T-cell (primary cell): ENCODE results near the gene ASS1. TPM values are rescaled to one million over a fixed set of nuclear protein-coding genes. Genes with fewer than 3 reads are reported as not detected.

ENCODE experiments used
- ATAC-seq, 4 experiments: fragments of 200-7000 bp in 3 of 4; fragments of 150-1000 bp in 1 of 4; cut with Tn5 transposase; replicated peaks in 1 of 4; 1 replicate in 3 of 4; 2 replicates in 1 of 4; pipeline ENCODE4 v1.10.0; 2021; ENCODE audit warnings: moderate library complexity in 3 of 4, mild to moderate bottlenecking in 2 of 4, moderate number of reproducible peaks in 1 of 4
- CTCF ChIA-PET, 2 donors: fragments of 300-600 bp; sonication (Branson Sonifier 250); formaldehyde crosslinking; loops; one replicate each; lab custom pipeline; 2022; ENCODE audit warnings: antibody characterized with exemption in 2 of 2; lab: Charles Lee
- POLR2A ChIA-PET, 2 donors: fragments of 300-600 bp; sonication (Branson Sonifier 250); formaldehyde crosslinking; loops; one replicate each; lab custom pipeline; 2022; ENCODE audit warnings: antibody characterized with exemption in 2 of 2; lab: Charles Lee
- DNase-seq, 35 experiments: peaks; one replicate each; pipeline versions ENCODE4 v3.0.0 to v3.0.0-alpha.2; 2013 to 2023
- H3K27ac ChIP-seq: one replicate; pipeline ENCODE4 v1.5.1; 2013; ENCODE audit warnings: low read length
- H3K27me3 ChIP-seq, 2 experiments: replicated peaks in 1 of 2; 1 replicate in 1 of 2; 2 replicates in 1 of 2; pipeline versions ENCODE4 v1.6.1 to v1.7.0; 2013; ENCODE audit warnings: low read length in 1 of 2, mixed read lengths in 1 of 2; ENCODE audit not compliant: control insufficient read depth in 2 of 2, insufficient read depth in 2 of 2; ENCODE audit errors: extremely low read depth in 1 of 2
- H3K36me3 ChIP-seq, 2 donors: 1 replicate in 1 of 2; 2 replicates in 1 of 2; pipeline versions ENCODE4 v1.6.1 to v1.7.0; 2013; ENCODE audit warnings: low read length in 1 of 2; ENCODE audit not compliant: control insufficient read depth in 2 of 2, insufficient read depth in 1 of 2; ENCODE audit errors: extremely low read depth in 1 of 2
- H3K4me1 ChIP-seq, 2 experiments: 1 replicate in 1 of 2; 2 replicates in 1 of 2; pipeline versions ENCODE4 v1.6.1 to v1.7.0; 2013; ENCODE audit warnings: low read length in 2 of 2, mixed read lengths in 1 of 2; ENCODE audit not compliant: insufficient read depth in 2 of 2, control insufficient read depth in 1 of 2; ENCODE audit errors: extremely low read depth in 1 of 2
- H3K4me3 ChIP-seq, 2 donors: 1 replicate in 1 of 2; 2 replicates in 1 of 2; pipeline versions ENCODE4 v1.5.1 to v1.7.0; 2013; ENCODE audit warnings: mild to moderate bottlenecking in 2 of 2, low read length in 1 of 2, moderate library complexity in 1 of 2; ENCODE audit not compliant: control insufficient read depth in 1 of 2; ENCODE audit errors: extremely low read depth in 1 of 2
- H3K9me3 ChIP-seq: 2 replicates; pipeline ENCODE4 v1.7.0; 2013
- H3K27ac Mint-ChIP-seq, 2 donors: one replicate each; pipeline ENCODE4 v1.8.0; 2020 to 2021; ENCODE audit warnings: mild to moderate bottlenecking in 2 of 2, mixed read lengths in 2 of 2
- H3K27me3 Mint-ChIP-seq, 2 donors: one replicate each; pipeline ENCODE4 v1.8.0; 2021 to 2022; ENCODE audit warnings: mixed read lengths in 2 of 2
- H3K36me3 Mint-ChIP-seq: one replicate; pipeline ENCODE4 v1.8.0; 2021; ENCODE audit warnings: mixed read lengths
- H3K4me1 Mint-ChIP-seq, 3 donors: one replicate each; pipeline ENCODE4 v1.8.0; 2020 to 2022; ENCODE audit warnings: mixed read lengths in 3 of 3, mild to moderate bottlenecking in 1 of 3
- H3K4me3 Mint-ChIP-seq, 3 donors: one replicate each; pipeline ENCODE4 v1.8.0; 2020 to 2022; ENCODE audit warnings: mild to moderate bottlenecking in 3 of 3, mixed read lengths in 3 of 3, moderate library complexity in 3 of 3
- H3K9me3 Mint-ChIP-seq, 3 donors: one replicate each; pipeline ENCODE4 v1.8.0; 2020 to 2022; ENCODE audit warnings: mixed read lengths in 3 of 3
- WGBS: methylation state at CpG from one replicate; pipeline ENCODE4 v1.1.5; 2013; ENCODE audit warnings: missing lambda C conversion rate; ENCODE audit not compliant: insufficient coverage; 5-methylcytosine and 5-hydroxymethylcytosine counted together
- total RNA-seq, 35 experiments: library from RNA in 6 of 35; stranded (reverse) in 6 of 35; fragments of 120-200 nt in 1 of 35; gene quantifications; one replicate each; pipeline versions ENCODE4 v1.2.1 to v1.2.4 and lab custom pipeline; 2013 to 2026

The ASS1 gene
- total RNA-seq, 5 donors from 2014 or later (not counting 1 experiment from before 2014, with no cell fraction given) = 0.92 to 2.1 (median 1.2) TPM; not detected in 2

DNA sequence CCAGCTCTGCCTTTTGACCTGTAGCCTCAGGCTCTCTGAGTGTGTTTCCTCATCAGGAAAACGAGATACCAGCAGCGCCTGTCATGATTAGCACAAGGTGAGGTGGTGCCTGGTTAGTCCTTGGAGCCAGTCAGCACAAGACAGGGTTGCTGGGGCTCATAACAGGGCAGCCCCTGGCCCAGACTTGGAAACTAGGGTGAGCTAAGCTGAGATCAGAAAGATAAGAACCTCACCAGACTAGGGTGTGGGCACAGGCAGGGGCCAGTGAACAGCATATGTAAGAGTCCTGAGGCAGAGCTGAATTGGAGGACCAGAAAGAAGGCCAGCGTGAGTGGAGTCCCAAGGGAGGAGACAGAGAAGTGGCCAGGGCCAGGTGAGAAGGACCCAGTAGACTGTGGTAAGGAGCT lies 91.9 kb downstream of the ASS1 start:
- Histone ChIP-seq H3K4me1 (no peaks in the 10 kb centered on the region), H3K36me3 (no peaks in the 10 kb centered on the region), H3K4me3 (no peak overlapping the region), H3K9me3 (no peaks in the 10 kb centered on the region), H3K27me3 (peaks cover 0 to 75% of the 10 kb centered on the region in 2 experiments), H3K27ac (no peak overlapping the region)
- peak overlapping the region in 1 of 2 donors; percentile 58 for H3K27ac Mint-ChIP-seq
- ATAC-seq = no peak
- H3K27me3 Mint-ChIP-seq = peaks cover 51 to 82% of the 10 kb centered on the region in 2 donors
- H3K36me3 Mint-ChIP-seq = peaks cover 4% of the 10 kb centered on the region
- 68% methylated on average over 3 of the region's 3 CpGs for WGBS
- no peak for DNase-seq
- CTCF ChIA-PET = no interaction called here
- POLR2A ChIA-PET = no interaction called here
- H3K9me3 Mint-ChIP-seq = no peaks in the 10 kb centered on the region
- no peak overlapping the region for H3K4me3 Mint-ChIP-seq
- peaks cover 13 to 17% (median 14%) of the 10 kb centered on the region in 3 donors for H3K4me1 Mint-ChIP-seq

DNA sequence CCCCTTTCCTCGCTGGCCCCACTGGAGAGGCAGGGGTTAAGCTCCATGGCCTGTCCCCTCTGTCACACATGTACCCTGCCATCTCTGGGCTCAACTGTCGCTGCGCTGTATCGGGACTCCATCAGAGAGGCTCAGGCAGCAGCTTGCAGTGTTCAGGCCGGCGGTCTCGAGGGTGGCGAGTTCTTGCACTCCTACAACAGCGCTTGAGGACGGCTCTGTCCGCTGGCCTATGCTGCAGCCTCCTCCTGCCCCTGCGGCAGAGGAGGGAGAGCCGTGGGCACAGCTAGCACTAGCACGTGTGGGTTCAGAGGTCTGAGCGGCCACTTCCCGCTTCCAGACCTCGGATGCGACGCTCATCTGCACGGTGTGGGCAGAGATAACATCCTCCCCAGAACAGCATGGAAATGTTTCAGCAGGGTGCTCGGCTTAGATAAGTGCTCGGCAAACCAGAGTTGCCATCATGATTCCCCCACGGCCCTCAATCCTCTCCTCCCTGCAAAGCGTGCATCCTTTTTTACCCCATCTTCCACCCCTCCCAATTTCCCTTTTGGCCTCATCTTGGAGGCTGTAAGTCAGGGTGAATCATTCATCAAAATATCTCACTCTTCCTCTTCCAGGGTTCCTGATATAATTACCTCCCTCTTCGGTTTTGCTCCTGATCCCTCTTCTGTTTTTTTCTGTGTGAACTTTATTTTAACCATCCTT lies 92.7 kb downstream of the ASS1 start:
- no peak for DNase-seq
- H3K4me1 ChIP-seq = no peaks in the 10 kb centered on the region
- no peaks in the 10 kb centered on the region for H3K9me3 Mint-ChIP-seq
- no peak overlapping the region for H3K27ac ChIP-seq
- peaks cover 4% of the 10 kb centered on the region for H3K36me3 Mint-ChIP-seq
- 7% methylated on average over 24 of the region's 25 CpGs for WGBS
- no peaks in the 10 kb centered on the region for H3K9me3 ChIP-seq
- H3K4me3 ChIP-seq = no peak overlapping the region
- H3K36me3 ChIP-seq = no peaks in the 10 kb centered on the region
- no peak overlapping the region for H3K4me3 Mint-ChIP-seq
- no peak overlapping the region for H3K27ac Mint-ChIP-seq
- H3K27me3 ChIP-seq = peaks cover 0 to 78% of the 10 kb centered on the region in 2 experiments
- CTCF ChIA-PET = no interaction called here
- peaks cover 13 to 17% (median 14%) of the 10 kb centered on the region in 3 donors for H3K4me1 Mint-ChIP-seq
- peak in 2 of 4 experiments; percentile 31 to 37 for ATAC-seq
- POLR2A ChIA-PET = no interaction called here
- peaks cover 49 to 83% of the 10 kb centered on the region in 2 donors for H3K27me3 Mint-ChIP-seq

DNA sequence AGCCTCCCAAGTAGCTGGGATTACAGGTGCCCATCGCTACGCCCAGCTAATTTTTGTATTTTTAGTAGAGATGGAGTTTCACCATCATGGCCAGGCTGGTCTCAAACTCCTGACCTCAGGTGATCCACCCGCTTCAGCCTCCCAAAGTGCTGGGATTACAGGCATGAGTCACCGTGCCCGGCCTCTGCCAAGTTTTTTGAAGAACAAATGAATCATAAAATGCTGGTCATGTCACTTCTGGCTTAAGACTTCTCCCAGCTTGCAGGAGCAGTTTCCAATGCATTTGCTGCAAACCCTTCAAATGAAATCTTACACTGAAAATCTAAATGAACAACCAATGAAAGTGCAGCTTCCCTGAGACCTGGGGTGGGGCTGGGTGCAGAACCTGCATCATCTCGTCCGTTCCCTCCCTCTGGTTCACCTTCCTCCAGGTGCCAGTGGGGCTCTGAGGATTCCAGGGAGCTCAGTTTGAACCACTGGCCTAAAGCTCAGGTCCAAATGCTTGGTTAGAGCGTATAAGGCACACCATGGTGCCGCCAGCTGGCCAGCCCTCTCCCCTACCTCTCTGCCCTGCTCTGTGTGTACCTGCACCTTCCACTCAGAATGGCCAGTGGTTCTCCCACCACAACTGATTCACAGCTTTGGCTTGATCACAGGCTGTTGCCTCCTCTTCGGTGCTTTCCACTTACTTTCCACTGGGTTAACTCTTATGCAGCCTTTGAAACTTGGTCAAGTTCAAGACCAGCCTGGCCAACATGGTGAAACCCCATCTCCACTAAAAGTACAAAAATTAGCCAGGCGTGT lies 94.9 kb downstream of the ASS1 start:
- H3K9me3 ChIP-seq = no peaks in the 10 kb centered on the region
- Mint-ChIP-seq H3K27me3 (peaks cover 48 to 74% of the 10 kb centered on the region in 2 donors), H3K36me3 (peaks cover 4% of the 10 kb centered on the region), H3K9me3 (no peaks in the 10 kb centered on the region), H3K4me3 (no peak overlapping the region), H3K27ac (no peak overlapping the region), H3K4me1 (peaks cover 13 to 17% (median 14%) of the 10 kb centered on the region in 3 donors)
- ATAC-seq (no peak), DNase-seq (no peak)
- POLR2A ChIA-PET = no interaction called here
- H3K4me1 ChIP-seq = no peaks in the 10 kb centered on the region
- 79% methylated on average over 9 of the region's 11 CpGs for WGBS
- H3K27me3 ChIP-seq = peaks cover 0 to 73% of the 10 kb centered on the region in 2 experiments
- CTCF ChIA-PET = no interaction called here
- H3K4me3 ChIP-seq = no peak overlapping the region
- H3K27ac ChIP-seq = no peak overlapping the region
- no peaks in the 10 kb centered on the region for H3K36me3 ChIP-seq

DNA sequence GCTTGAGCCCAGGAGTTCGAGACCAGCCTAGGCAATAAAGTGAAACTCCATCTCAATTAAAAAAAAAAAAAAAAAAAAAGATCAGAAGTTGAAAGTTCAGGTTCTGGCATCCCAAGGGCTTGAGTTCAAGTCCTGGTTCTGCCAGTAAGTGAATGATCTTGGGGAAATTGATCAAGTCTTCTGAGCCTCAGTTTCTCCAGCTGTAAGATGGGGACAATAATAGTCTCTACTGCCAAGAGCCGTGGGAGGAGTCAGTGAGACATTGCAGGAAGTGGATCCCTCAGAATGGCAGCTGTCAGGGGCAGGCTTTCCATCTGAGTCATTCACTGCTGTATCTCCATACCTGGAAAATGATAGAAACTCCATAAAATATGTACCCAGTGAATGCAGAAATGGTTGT lies 96.8 kb downstream of the ASS1 start:
- H3K4me3 Mint-ChIP-seq = no peak overlapping the region
- no peak for ATAC-seq
- Histone ChIP-seq H3K36me3 (no peaks in the 10 kb centered on the region), H3K4me3 (no peak overlapping the region), H3K9me3 (no peaks in the 10 kb centered on the region), H3K4me1 (no peaks in the 10 kb centered on the region), H3K27me3 (peaks cover 0 to 60% of the 10 kb centered on the region in 2 experiments), H3K27ac (no peak overlapping the region)
- WGBS = no CpG with 5 or more reads among the region's 2 CpGs
- peaks cover 7 to 14% (median 11%) of the 10 kb centered on the region in 3 donors for H3K4me1 Mint-ChIP-seq
- CTCF ChIA-PET = no interaction called here
- no peaks in the 10 kb centered on the region for H3K9me3 Mint-ChIP-seq
- H3K36me3 Mint-ChIP-seq = peaks cover 4% of the 10 kb centered on the region
- POLR2A ChIA-PET = no interaction called here
- H3K27ac Mint-ChIP-seq = no peak overlapping the region
- no peak for DNase-seq
- H3K27me3 Mint-ChIP-seq = peaks cover 43 to 63% of the 10 kb centered on the region in 2 donors

DNA sequence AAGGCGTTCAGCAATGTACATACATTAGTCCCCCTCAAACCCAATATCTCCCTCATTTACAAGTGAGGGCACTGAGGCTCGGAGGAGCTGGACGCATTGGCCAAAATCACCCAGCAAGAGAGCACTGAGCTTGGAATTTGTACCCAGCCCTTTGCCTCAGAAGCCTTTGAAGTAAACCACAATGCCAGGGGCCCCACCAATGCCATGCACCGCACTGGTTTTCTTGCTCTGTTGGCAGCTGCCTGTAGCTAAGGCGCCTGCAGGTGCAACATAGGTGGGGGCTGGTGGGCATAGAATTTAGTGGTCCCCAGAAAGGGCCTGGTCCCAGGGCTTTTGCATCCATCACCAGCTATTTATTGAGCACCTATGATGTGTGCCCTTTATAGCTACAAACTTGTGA lies 97.3 kb downstream of the ASS1 start:
- CTCF ChIA-PET = no interaction called here
- Histone ChIP-seq H3K9me3 (no peaks in the 10 kb centered on the region), H3K27me3 (peaks cover 0 to 54% of the 10 kb centered on the region in 2 experiments), H3K4me3 (no peak overlapping the region), H3K4me1 (no peaks in the 10 kb centered on the region), H3K27ac (no peak overlapping the region), H3K36me3 (no peaks in the 10 kb centered on the region)
- Mint-ChIP-seq H3K4me3 (no peak overlapping the region), H3K27ac (no peak overlapping the region), H3K27me3 (peaks cover 37 to 58% of the 10 kb centered on the region in 2 donors), H3K4me1 (peaks cover 7 to 14% (median 7%) of the 10 kb centered on the region in 3 donors), H3K36me3 (peaks cover 4% of the 10 kb centered on the region), H3K9me3 (no peaks in the 10 kb centered on the region)
- DNase-seq (no peak), ATAC-seq (no peak)
- POLR2A ChIA-PET = no interaction called here
- 84% methylated on average over 3 of the region's 5 CpGs for whole genome bisulfite sequencing

DNA sequence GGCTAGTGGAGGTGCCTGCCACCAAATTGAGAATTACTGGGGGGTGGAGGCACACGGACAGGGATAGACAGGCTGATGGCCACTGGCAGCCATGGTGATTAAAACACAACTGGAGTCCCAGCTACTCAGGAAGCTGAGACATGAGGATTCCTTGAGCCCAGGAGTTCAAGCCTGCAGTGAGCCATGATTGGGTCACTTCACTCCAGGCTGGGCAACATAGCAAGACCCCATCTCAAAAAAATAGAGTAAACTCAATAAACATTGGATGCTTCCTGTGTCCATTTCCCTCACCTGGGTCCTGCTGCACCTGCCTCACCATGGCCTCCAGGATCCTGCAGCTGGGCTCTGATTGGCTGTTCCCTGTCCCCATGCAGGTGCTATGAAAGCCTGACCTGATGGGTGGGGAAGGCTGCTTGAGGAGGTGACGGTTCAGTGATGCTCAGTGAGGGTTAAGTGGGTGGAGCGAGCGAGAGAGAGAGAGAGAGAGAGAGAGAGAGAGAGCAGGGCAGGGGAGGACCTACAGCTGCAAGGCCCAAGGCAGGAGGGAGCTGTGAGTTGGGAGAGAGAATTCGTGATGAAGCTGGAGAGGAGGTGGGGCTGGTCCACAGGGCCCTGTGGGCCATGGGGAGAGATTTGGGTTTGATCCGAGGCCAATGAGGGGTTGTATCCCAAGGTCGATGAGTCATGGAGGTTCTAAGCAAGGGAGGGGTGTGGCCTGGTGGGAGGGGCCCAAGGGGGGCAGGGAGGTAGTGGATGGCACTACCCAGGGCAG lies 97.9 kb downstream of the ASS1 start:
- Mint-ChIP-seq H3K4me3 (no peak overlapping the region), H3K27me3 (peaks cover 32 to 53% of the 10 kb centered on the region in 2 donors), H3K9me3 (no peaks in the 10 kb centered on the region), H3K4me1 (peaks cover 3 to 11% (median 3%) of the 10 kb centered on the region in 3 donors), H3K36me3 (peaks cover 4% of the 10 kb centered on the region), H3K27ac (no peak overlapping the region)
- Histone ChIP-seq H3K27me3 (peaks cover 0 to 48% of the 10 kb centered on the region in 2 experiments), H3K4me1 (no peaks in the 10 kb centered on the region), H3K4me3 (no peak overlapping the region), H3K9me3 (no peaks in the 10 kb centered on the region), H3K27ac (no peak overlapping the region), H3K36me3 (no peaks in the 10 kb centered on the region)
- ChIA-PET CTCF (no interaction called here), POLR2A (interaction anchor here in 1 of 2 donors (0.5 kb wide), 1 partner anchor 1372 kb away, joined by 3 read pairs; no protein-coding TSS in a partner anchor)
- 63% methylated on average over 7 of the region's 7 CpGs for WGBS
- DNase-seq (no peak), ATAC-seq (no peak)
